DND-41 (cell line): ENCODE results near the gene CAD.

ENCODE experiments used
- EZH2 ChIP-seq: IDR thresholded peaks from 3 replicates; pipeline ENCODE4 v1.6.1; 2012; ENCODE audit warnings: borderline replicate concordance, low read depth, mild to moderate bottlenecking, moderate library complexity, low read length, inconsistent platforms; ENCODE audit not compliant: severe bottlenecking
- TF ChIP-seq, protein P1 (sequence below): IDR thresholded peaks from 2 replicates; pipeline ENCODE4 v1.5.1; 2012; ENCODE audit warnings: borderline replicate concordance, low read length, moderate library complexity, mild to moderate bottlenecking; ENCODE audit not compliant: poor library complexity, severe bottlenecking; ENCODE audit errors: extremely low read depth

DNA sequence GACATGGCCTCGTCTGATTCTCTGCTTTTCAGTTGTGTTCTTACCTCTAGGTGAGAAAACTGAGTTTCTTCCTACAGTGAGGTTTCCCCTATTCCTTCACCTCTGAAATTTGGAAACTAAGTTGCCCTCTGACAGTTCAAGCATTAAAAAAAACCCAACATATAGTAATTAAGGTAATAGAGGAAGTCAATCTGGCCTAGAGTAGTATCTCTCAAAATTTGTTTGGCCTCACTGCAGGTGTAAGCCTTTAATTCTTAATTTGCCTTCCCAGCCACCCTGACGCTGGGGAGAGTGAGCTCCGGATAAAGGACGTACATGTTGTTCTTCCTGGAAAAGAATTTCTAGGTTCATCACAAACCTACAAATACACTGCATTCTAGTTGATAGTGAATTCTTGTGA lies 1.4 kb downstream of the CAD start:
- TF ChIP-seq, protein P1, sequence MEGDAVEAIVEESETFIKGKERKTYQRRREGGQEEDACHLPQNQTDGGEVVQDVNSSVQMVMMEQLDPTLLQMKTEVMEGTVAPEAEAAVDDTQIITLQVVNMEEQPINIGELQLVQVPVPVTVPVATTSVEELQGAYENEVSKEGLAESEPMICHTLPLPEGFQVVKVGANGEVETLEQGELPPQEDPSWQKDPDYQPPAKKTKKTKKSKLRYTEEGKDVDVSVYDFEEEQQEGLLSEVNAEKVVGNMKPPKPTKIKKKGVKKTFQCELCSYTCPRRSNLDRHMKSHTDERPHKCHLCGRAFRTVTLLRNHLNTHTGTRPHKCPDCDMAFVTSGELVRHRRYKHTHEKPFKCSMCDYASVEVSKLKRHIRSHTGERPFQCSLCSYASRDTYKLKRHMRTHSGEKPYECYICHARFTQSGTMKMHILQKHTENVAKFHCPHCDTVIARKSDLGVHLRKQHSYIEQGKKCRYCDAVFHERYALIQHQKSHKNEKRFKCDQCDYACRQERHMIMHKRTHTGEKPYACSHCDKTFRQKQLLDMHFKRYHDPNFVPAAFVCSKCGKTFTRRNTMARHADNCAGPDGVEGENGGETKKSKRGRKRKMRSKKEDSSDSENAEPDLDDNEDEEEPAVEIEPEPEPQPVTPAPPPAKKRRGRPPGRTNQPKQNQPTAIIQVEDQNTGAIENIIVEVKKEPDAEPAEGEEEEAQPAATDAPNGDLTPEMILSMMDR, result no peak
- TF ChIP-seq EZH2, result no peak
